ENCODE data around the gene LACTBL1. TPM values are rescaled to one million over a fixed set of nuclear protein-coding genes. Genes with fewer than 3 reads are reported as not detected.

The LACTBL1 gene
- total RNA-seq, 5 donors from 2014 or later (not counting 1 experiment from before 2014, with no cell fraction given) = not detected

DNA sequence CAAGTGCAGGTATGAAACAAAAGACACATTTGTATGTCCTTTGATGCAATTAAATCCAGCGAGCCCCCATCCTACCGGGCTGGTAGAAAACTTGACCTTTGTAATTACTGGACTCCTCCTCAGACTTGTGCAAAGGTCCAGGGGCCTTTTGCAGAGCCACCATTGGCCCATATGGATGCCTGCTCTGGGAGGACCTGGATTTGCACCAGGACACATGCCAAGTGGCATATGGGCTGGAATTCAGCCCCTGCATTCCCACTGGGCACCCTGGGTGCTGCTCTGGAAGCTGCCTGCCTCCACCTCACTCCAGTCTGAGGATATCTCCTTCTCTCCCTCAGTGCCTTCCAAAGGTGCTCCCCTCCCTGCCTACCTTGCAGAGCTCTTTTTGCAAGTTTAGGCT is 36.0 kb downstream of the LACTBL1 start:
- H3K4me1 ChIP-seq (ENCODE audit: control insufficient read depth in 1 of 2, extremely low read depth in 1 of 2, insufficient read depth in 2 of 2, low read length in 2 of 2) = no peaks in the 10 kb centered on the region
- ATAC-seq (replicated peaks in 1 of 4) (no peak), DNase-seq (no peak)
- 80% methylated on average over 1 of the region's 2 CpGs for WGBS (ENCODE audit: insufficient coverage)
- ChIA-PET CTCF (interaction anchor here in 1 of 2 donors (0.7 kb wide), 1 partner anchor 69 kb away, joined by 3 read pairs; no protein-coding TSS in a partner anchor), POLR2A (no interaction called here)
- Mint-ChIP-seq H3K27me3 (peaks cover 5 to 16% of the 10 kb centered on the region in 2 donors), H3K4me1 (no peaks in the 10 kb centered on the region), H3K9me3 (peaks cover 8 to 12% (median 12%) of the 10 kb centered on the region in 3 donors), H3K36me3 (no peaks in the 10 kb centered on the region), H3K27ac (no peak overlapping the region), H3K4me3 (no peak overlapping the region)
- H3K27ac ChIP-seq (ENCODE audit: low read length) = no peak overlapping the region
- no peaks in the 10 kb centered on the region for H3K9me3 ChIP-seq
- H3K4me3 ChIP-seq (ENCODE audit: control insufficient read depth in 1 of 2, extremely low read depth in 1 of 2, low read length in 1 of 2) = no peak overlapping the region
- H3K36me3 ChIP-seq (ENCODE audit: control insufficient read depth in 2 of 2, extremely low read depth in 1 of 2, insufficient read depth in 1 of 2, low read length in 1 of 2) = no peaks in the 10 kb centered on the region
- H3K27me3 ChIP-seq (replicated peaks in 1 of 2; ENCODE audit: control insufficient read depth in 2 of 2, extremely low read depth in 1 of 2, insufficient read depth in 2 of 2, low read length in 1 of 2) = peaks cover 0 to 13% of the 10 kb centered on the region in 2 experiments

- Histone ChIP-seq H3K9me3 (no peaks in the 10 kb centered on the region), H3K4me3 (ENCODE audit: control insufficient read depth in 1 of 2, extremely low read depth in 1 of 2, low read length in 1 of 2) (no peak overlapping the region), H3K27ac (ENCODE audit: low read length) (no peak overlapping the region), H3K4me1 (ENCODE audit: control insufficient read depth in 1 of 2, extremely low read depth in 1 of 2, insufficient read depth in 2 of 2, low read length in 2 of 2) (no peaks in the 10 kb centered on the region), H3K36me3 (ENCODE audit: control insufficient read depth in 2 of 2, extremely low read depth in 1 of 2, insufficient read depth in 1 of 2, low read length in 1 of 2) (no peaks in the 10 kb centered on the region), H3K27me3 (replicated peaks in 1 of 2; ENCODE audit: control insufficient read depth in 2 of 2, extremely low read depth in 1 of 2, insufficient read depth in 2 of 2, low read length in 1 of 2) (peaks cover 0 to 15% of the 10 kb centered on the region in 2 experiments)
- no peak overlapping the region for H3K27ac Mint-ChIP-seq
- H3K4me3 Mint-ChIP-seq = no peak overlapping the region
- no peaks in the 10 kb centered on the region for H3K36me3 Mint-ChIP-seq
- DNase-seq (no peak), ATAC-seq (replicated peaks in 1 of 4) (no peak)
- WGBS (ENCODE audit: insufficient coverage) = 83% methylated on average over 1 of the region's 3 CpGs
- peaks cover 3 to 7% (median 6%) of the 10 kb centered on the region in 3 donors for H3K9me3 Mint-ChIP-seq
- CTCF ChIA-PET = no interaction called here
- H3K27me3 Mint-ChIP-seq = peaks cover 5 to 13% of the 10 kb centered on the region in 2 donors
- no peaks in the 10 kb centered on the region for H3K4me1 Mint-ChIP-seq
- POLR2A ChIA-PET = no interaction called here
These were observed 37.2 kb downstream of the LACTBL1 start for GRCh38 chr1:22935433-22935832.

DNA sequence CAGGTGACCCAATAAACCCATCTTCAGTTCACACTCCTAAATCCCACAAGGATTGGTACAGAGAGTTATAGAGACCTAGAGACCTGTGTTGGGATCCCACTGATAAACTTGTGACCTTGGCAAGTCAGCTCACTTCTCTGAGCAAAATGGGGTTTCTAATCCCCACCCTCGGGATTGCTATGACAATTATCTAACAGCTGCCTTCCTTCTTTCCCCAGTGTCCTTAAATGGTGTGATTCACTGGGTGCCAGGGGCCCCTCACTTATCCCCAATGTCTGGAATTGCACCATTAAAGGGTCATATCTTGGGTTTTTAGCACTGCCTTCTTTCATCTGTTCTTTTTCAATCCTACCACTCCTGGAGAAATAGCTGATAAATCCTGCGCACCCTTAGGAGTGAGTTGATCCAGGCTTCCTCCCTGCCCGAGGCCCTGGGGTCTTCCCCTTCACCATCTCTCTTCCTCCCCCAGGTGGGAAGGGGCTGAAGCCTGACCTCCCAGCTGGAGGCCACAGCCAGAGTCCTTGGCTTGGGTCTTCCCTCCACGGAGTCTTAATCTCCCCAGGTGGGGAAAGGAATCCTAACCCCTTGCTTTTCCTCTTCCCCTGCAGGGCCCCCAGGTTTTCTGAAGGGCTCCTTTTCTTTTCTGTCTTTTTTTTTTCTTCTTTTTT is 39.7 kb downstream of the LACTBL1 start:
- DNase-seq (no peak), ATAC-seq (replicated peaks in 1 of 4) (no peak)
- POLR2A ChIA-PET = no interaction called here
- Histone ChIP-seq H3K36me3 (ENCODE audit: control insufficient read depth in 2 of 2, extremely low read depth in 1 of 2, insufficient read depth in 1 of 2, low read length in 1 of 2) (no peaks in the 10 kb centered on the region), H3K27me3 (replicated peaks in 1 of 2; ENCODE audit: control insufficient read depth in 2 of 2, extremely low read depth in 1 of 2, insufficient read depth in 2 of 2, low read length in 1 of 2) (peaks cover 0 to 28% of the 10 kb centered on the region in 2 experiments), H3K9me3 (no peaks in the 10 kb centered on the region), H3K27ac (ENCODE audit: low read length) (no peak overlapping the region), H3K4me3 (ENCODE audit: control insufficient read depth in 1 of 2, extremely low read depth in 1 of 2, low read length in 1 of 2) (no peak overlapping the region), H3K4me1 (ENCODE audit: control insufficient read depth in 1 of 2, extremely low read depth in 1 of 2, insufficient read depth in 2 of 2, low read length in 2 of 2) (no peaks in the 10 kb centered on the region)
- H3K27me3 Mint-ChIP-seq = peaks cover 15 to 17% of the 10 kb centered on the region in 2 donors
- H3K36me3 Mint-ChIP-seq = no peaks in the 10 kb centered on the region
- no peaks in the 10 kb centered on the region for H3K9me3 Mint-ChIP-seq
- no peak overlapping the region for H3K4me3 Mint-ChIP-seq
- 100% methylated on average over 1 of the region's 4 CpGs for WGBS (ENCODE audit: insufficient coverage)
- CTCF ChIA-PET = interaction anchor here in 1 of 2 donors (0.7 kb wide), 1 partner anchor 108 kb away, joined by 3 read pairs; no protein-coding TSS in a partner anchor
- no peaks in the 10 kb centered on the region for H3K4me1 Mint-ChIP-seq
- no peak overlapping the region for H3K27ac Mint-ChIP-seq

GRCh38 chr1:22930240-22930912 is 42.3 kb downstream of the LACTBL1 start:
- H3K9me3 Mint-ChIP-seq = no peaks in the 10 kb centered on the region
- peaks cover 20 to 22% of the 10 kb centered on the region in 2 donors for H3K27me3 Mint-ChIP-seq
- POLR2A ChIA-PET = no interaction called here
- H3K36me3 ChIP-seq (ENCODE audit: control insufficient read depth in 2 of 2, extremely low read depth in 1 of 2, insufficient read depth in 1 of 2, low read length in 1 of 2) = no peaks in the 10 kb centered on the region
- H3K36me3 Mint-ChIP-seq = no peaks in the 10 kb centered on the region
- H3K4me1 ChIP-seq (ENCODE audit: control insufficient read depth in 1 of 2, extremely low read depth in 1 of 2, insufficient read depth in 2 of 2, low read length in 2 of 2) = no peaks in the 10 kb centered on the region
- 43% methylated on average over 3 of the region's 11 CpGs for WGBS (ENCODE audit: insufficient coverage)
- H3K4me3 Mint-ChIP-seq = no peak overlapping the region
- ATAC-seq (replicated peaks in 1 of 4) (no peak), DNase-seq (peak in 2 of 35 experiments; percentile 3 to 22)
- H3K27ac Mint-ChIP-seq = no peak overlapping the region
- H3K9me3 ChIP-seq = no peaks in the 10 kb centered on the region
- peaks cover 0 to 23% of the 10 kb centered on the region in 2 experiments for H3K27me3 ChIP-seq (replicated peaks in 1 of 2; ENCODE audit: control insufficient read depth in 2 of 2, extremely low read depth in 1 of 2, insufficient read depth in 2 of 2, low read length in 1 of 2)
- H3K27ac ChIP-seq (ENCODE audit: low read length) = no peak overlapping the region
- no peak overlapping the region for H3K4me3 ChIP-seq (ENCODE audit: control insufficient read depth in 1 of 2, extremely low read depth in 1 of 2, low read length in 1 of 2)
- H3K4me1 Mint-ChIP-seq = no peaks in the 10 kb centered on the region
- CTCF ChIA-PET = interaction anchor here in 1 of 2 donors (0.8 kb wide), 1 partner anchor 226 kb away, joined by 4 read pairs; no protein-coding TSS in a partner anchor

GRCh38 chr1:22925111-22925510 is 47.6 kb downstream of the LACTBL1 start:
- WGBS (ENCODE audit: insufficient coverage) = 72% methylated on average over 6 of the region's 9 CpGs
- Mint-ChIP-seq H3K4me1 (no peaks in the 10 kb centered on the region), H3K27me3 (peaks cover 27 to 30% of the 10 kb centered on the region in 2 donors), H3K27ac (no peak overlapping the region), H3K4me3 (no peak overlapping the region), H3K9me3 (no peaks in the 10 kb centered on the region), H3K36me3 (no peaks in the 10 kb centered on the region)
- DNase-seq (no peak), ATAC-seq (replicated peaks in 1 of 4) (no peak)
- no peak overlapping the region for H3K27ac ChIP-seq (ENCODE audit: low read length)
- peaks cover 0 to 33% of the 10 kb centered on the region in 2 experiments for H3K27me3 ChIP-seq (replicated peaks in 1 of 2; ENCODE audit: control insufficient read depth in 2 of 2, extremely low read depth in 1 of 2, insufficient read depth in 2 of 2, low read length in 1 of 2)
- no peaks in the 10 kb centered on the region for H3K9me3 ChIP-seq
- CTCF ChIA-PET = no interaction called here
- no peaks in the 10 kb centered on the region for H3K4me1 ChIP-seq (ENCODE audit: control insufficient read depth in 1 of 2, extremely low read depth in 1 of 2, insufficient read depth in 2 of 2, low read length in 2 of 2)
- no peaks in the 10 kb centered on the region for H3K36me3 ChIP-seq (ENCODE audit: control insufficient read depth in 2 of 2, extremely low read depth in 1 of 2, insufficient read depth in 1 of 2, low read length in 1 of 2)
- H3K4me3 ChIP-seq (ENCODE audit: control insufficient read depth in 1 of 2, extremely low read depth in 1 of 2, low read length in 1 of 2) = no peak overlapping the region
- POLR2A ChIA-PET = no interaction called here

DNA sequence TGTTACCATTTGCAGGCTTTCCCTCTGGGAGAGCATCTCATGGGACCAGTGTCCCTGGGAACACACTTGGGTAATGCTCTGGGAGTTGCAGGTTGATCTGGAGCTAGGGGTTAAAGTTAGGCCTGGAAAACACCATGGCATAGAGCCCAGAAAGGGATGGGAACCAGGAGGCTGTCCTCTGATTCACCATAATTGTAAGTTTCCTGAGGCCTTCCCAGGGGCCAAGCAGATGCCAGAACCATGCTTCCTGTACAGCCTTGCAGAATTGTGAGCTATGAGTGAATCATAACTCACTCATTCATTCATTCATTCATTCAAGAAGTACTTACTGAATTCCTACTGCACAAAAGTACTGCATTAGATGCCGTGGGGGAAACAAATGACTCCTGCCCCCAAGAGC is 50.0 kb downstream of the LACTBL1 start:
- Mint-ChIP-seq H3K27ac (no peak overlapping the region), H3K4me3 (no peak overlapping the region), H3K36me3 (no peaks in the 10 kb centered on the region), H3K9me3 (no peaks in the 10 kb centered on the region), H3K4me1 (no peaks in the 10 kb centered on the region), H3K27me3 (peaks cover 16 to 22% of the 10 kb centered on the region in 2 donors)
- ChIA-PET POLR2A (no interaction called here), CTCF (no interaction called here)
- no peak overlapping the region for H3K27ac ChIP-seq (ENCODE audit: low read length)
- no peak overlapping the region for H3K4me3 ChIP-seq (ENCODE audit: control insufficient read depth in 1 of 2, extremely low read depth in 1 of 2, low read length in 1 of 2)
- no peak for DNase-seq
- WGBS (ENCODE audit: insufficient coverage) = 93% methylated on average over 1 of the region's 1 CpG
- H3K4me1 ChIP-seq (ENCODE audit: control insufficient read depth in 1 of 2, extremely low read depth in 1 of 2, insufficient read depth in 2 of 2, low read length in 2 of 2) = no peaks in the 10 kb centered on the region
- ATAC-seq (replicated peaks in 1 of 4) = no peak
- H3K36me3 ChIP-seq (ENCODE audit: control insufficient read depth in 2 of 2, extremely low read depth in 1 of 2, insufficient read depth in 1 of 2, low read length in 1 of 2) = no peaks in the 10 kb centered on the region
- H3K9me3 ChIP-seq = no peaks in the 10 kb centered on the region
- peaks cover 0 to 23% of the 10 kb centered on the region in 2 experiments for H3K27me3 ChIP-seq (replicated peaks in 1 of 2; ENCODE audit: control insufficient read depth in 2 of 2, extremely low read depth in 1 of 2, insufficient read depth in 2 of 2, low read length in 1 of 2)

Data from T-cell (primary cell).